Naive B cell (primary cell): ENCODE measurements around the gene SLC26A2. TPM values are rescaled to one million over a fixed set of nuclear protein-coding genes. Genes with fewer than 3 reads are reported as not detected.

Experiments used
- ATAC-seq, 2 donors: fragments of 150-1000 bp; cut with Tn5 transposase; 2 replicates each; pipeline ENCODE4 v1.10.0; 2021; ENCODE audit warnings: low read depth in 2 of 2, mild to moderate bottlenecking in 2 of 2, moderate library complexity in 2 of 2
- DNase-seq: peaks from one replicate; pipeline ENCODE4 v3.0.0; 2022
- H3K27ac Mint-ChIP-seq, 6 donors: one replicate each; pipeline ENCODE4 v1.8.0; 2020 to 2022; ENCODE audit warnings: mild to moderate bottlenecking in 6 of 6, mixed read lengths in 6 of 6, moderate library complexity in 5 of 6, inconsistent platforms in 2 of 6
- H3K27me3 Mint-ChIP-seq, 3 donors: one replicate each; pipeline ENCODE4 v1.8.0; 2021 to 2022; ENCODE audit warnings: mixed read lengths in 3 of 3, mild to moderate bottlenecking in 1 of 3
- H3K36me3 Mint-ChIP-seq, 2 donors: one replicate each; pipeline ENCODE4 v1.8.0; 2020 to 2022; ENCODE audit warnings: mixed read lengths in 2 of 2, inconsistent platforms in 1 of 2, mild to moderate bottlenecking in 1 of 2
- H3K4me1 Mint-ChIP-seq, 3 donors: one replicate each; pipeline ENCODE4 v1.8.0; 2020 to 2022; ENCODE audit warnings: mixed read lengths in 3 of 3, inconsistent platforms in 1 of 3, mild to moderate bottlenecking in 1 of 3, moderate library complexity in 1 of 3
- H3K4me3 Mint-ChIP-seq, 8 donors: one replicate each; pipeline ENCODE4 v1.8.0; 2020 to 2022; ENCODE audit warnings: mild to moderate bottlenecking in 8 of 8, mixed read lengths in 8 of 8, moderate library complexity in 8 of 8, inconsistent platforms in 2 of 8
- H3K9me3 Mint-ChIP-seq, 7 donors: one replicate each; pipeline ENCODE4 v1.8.0; 2020 to 2022; ENCODE audit warnings: mixed read lengths in 7 of 7, mild to moderate bottlenecking in 5 of 7, inconsistent platforms in 2 of 7, moderate library complexity in 1 of 7
- polyA plus RNA-seq, 6 donors: library from polyadenylated mRNA; unstranded; fragments of 300-500 nt; fragmentation: Illumina TruSeq; gene quantifications; one replicate each; pipeline ENCODE4 v1.2.3, GENCODE V29; 2021; ENCODE audit warnings: low read depth in 6 of 6

SLC26A2 gene
- 1 to 10 TPM; 1.4 to 4.1 (median 2.6) TPM for polyA plus RNA-seq

DNA sequence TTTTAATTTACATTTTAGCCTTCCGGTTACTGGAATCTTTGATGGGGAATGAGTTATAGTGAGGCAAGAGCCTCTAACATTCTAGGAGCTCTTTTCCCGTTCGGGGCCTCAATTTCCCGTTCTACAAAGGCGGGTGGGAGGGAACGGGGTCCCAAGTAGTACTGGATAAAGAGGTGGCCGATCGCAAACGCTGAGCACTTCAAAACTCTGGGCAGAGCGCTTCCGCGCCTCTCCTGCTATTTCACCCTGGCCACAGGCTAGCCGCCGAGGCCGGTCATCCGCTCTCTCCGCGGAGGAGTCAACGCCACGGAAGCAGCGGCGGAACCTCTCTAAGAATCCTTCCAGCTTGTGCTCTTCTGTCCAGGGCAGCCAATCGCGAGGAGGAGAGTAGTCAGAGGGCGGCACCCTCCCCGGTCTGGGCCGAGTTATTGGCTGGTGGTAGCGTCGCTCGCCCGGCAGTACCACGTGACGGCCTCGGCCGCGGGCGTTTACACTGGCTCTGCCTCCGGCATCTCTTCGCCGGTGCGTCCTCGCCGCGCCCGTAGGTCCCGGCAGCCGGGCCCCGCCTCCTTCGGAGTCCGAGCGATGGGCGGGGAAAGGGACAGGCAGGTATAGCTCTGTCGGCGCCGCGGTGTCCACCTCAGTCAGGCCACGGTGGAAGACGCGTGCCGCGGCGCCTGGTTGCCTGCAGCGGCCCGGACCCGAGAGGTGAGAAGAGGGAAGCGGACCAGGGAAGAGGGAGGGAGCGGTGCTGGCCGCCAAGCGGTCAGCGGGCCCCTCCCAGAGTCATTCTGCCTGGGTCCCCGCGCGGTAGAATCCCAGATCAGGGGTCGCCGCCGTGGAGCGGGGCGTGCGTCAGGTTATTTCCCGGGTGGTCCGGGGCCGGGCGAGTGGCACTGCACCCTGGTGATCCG is at the start of gene SLC26A2:
Gene SLC26A2 (plus strand): TSS at position 487 of the 914 bp plus-strand sequence. CDS start 16,895 bp downstream, outside the sequence.
- Mint-ChIP-seq H3K36me3 (no peaks in the 10 kb centered on the region), H3K9me3 (no peaks in the 10 kb centered on the region), H3K27me3 (no peaks in the 10 kb centered on the region), H3K4me3 (peak within 1 kb of the TSS; percentile 90 to 100 (median 97)), H3K4me1 (peaks cover 25 to 32% (median 32%) of the 10 kb centered on the region in 3 donors), H3K27ac (peak within 1 kb of the TSS; percentile 92 to 99 (median 98))
- DNase-seq (peak; percentile 91), ATAC-seq (peak; percentile 98 to 99)

- Mint-ChIP-seq H3K27ac (no peak overlapping the region), H3K9me3 (peaks cover 0 to 3% (median 0%) of the 10 kb centered on the region in 7 donors), H3K4me1 (peaks cover 4 to 7% (median 6%) of the 10 kb centered on the region in 3 donors), H3K4me3 (no peak overlapping the region), H3K36me3 (no peaks in the 10 kb centered on the region), H3K27me3 (peaks cover 4 to 25% (median 23%) of the 10 kb centered on the region in 3 donors)
- ATAC-seq = no peak
- no peak for DNase-seq
Observed at GRCh38 chr5:149911031-149911430, 49.5 kb upstream of the SLC26A2 start.

DNA sequence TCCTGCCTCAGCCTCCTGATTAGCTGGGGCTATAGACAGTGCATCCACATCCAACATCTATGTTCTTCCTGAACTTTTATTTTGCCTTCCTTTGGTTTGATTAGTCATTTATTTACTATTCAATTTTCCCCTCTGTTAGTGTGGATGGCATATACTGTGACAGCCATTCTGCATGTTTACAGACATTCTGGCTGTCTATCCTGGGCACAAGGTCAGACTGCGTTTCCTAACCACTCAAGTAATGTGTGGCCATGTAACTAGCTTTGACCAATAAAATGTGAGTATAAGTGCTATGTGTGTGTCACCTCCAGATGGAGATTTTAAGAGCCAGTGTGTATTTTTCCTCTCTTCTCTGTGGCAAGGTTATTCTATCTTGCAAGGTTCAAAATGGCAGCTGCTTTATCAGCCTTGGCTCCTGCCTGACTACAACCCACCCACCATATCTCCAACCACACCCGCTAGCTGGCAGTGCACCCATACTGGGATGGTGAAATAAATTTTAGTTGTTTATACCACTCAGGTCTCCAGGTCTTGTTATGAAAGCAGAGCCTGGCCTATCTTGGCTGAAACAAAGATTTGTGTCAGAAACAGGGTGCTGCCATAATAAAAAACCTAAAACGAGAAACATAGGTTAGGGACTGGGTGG is 48.2 kb upstream of the SLC26A2 start:
- Mint-ChIP-seq H3K4me3 (no peak overlapping the region), H3K27ac (peak overlapping the region in 1 of 6 donors; percentile 10), H3K36me3 (no peaks in the 10 kb centered on the region), H3K9me3 (peaks cover 0 to 3% (median 0%) of the 10 kb centered on the region in 7 donors), H3K27me3 (peaks cover 4 to 33% (median 25%) of the 10 kb centered on the region in 3 donors), H3K4me1 (peaks cover 4 to 7% (median 6%) of the 10 kb centered on the region in 3 donors)
- no peak for ATAC-seq
- no peak for DNase-seq

DNA sequence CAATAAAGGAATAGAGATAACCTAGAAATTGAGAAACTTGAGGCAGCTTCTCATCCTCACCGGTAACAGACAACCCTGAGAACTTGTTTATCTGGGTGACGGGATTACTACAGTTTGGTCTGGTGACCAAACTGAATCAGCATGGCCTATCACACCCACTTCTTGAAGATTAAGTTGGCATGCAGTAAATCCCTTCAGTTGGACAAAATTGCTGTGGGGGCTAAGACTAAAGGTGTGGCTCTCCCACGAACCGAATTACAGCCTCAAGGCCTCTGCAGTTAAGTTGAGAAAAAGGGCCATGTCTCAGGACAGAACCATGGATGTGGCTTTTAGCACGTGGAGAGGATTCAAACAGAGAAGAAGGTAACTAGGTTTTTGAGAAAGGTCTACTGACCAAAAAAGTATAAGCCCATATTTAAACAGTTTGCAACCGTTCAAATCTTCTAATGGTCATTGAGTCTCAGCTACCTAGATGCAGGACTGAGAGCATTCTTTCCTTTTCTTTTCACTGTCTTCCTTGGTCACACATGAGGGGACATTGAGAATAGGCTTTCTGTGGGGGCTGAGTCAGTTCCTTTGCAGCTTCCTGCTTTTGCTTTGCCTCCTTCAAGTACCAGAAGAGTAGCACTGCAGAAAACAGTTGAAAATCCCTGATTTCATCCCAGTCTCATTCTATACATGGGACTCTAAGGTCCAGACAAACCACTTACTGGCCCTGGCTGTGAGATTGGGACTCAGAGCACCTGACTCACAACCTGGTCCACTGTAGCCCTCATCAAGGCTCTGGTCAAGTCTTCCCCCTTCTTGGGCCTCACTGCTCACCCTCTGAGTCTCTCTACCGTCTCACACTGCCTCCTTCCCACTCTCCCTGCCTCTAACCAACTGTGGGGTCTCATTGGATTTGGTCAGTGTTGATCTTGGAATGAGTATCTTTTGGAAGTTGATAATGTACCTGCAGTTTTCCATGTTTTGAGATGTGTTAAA is 46.8 kb upstream of the SLC26A2 start:
- peaks cover 8 to 40% (median 19%) of the 10 kb centered on the region in 3 donors for H3K27me3 Mint-ChIP-seq
- peaks cover 0 to 3% (median 0%) of the 10 kb centered on the region in 7 donors for H3K9me3 Mint-ChIP-seq
- ATAC-seq (no peak), DNase-seq (no peak)
- peak overlapping the region in 1 of 6 donors; percentile 67 for H3K27ac Mint-ChIP-seq
- no peak overlapping the region for H3K4me3 Mint-ChIP-seq
- no peaks in the 10 kb centered on the region for H3K36me3 Mint-ChIP-seq
- peaks cover 4 to 7% (median 6%) of the 10 kb centered on the region in 3 donors for H3K4me1 Mint-ChIP-seq

- Mint-ChIP-seq H3K27me3 (peaks cover 5 to 35% (median 15%) of the 10 kb centered on the region in 3 donors), H3K4me1 (peaks cover 4 to 7% (median 6%) of the 10 kb centered on the region in 3 donors), H3K4me3 (no peak overlapping the region), H3K27ac (peak overlapping the region in 1 of 6 donors; percentile 40), H3K9me3 (peaks cover 0 to 3% (median 0%) of the 10 kb centered on the region in 7 donors), H3K36me3 (no peaks in the 10 kb centered on the region)
- DNase-seq (no peak), ATAC-seq (no peak)
Observed at GRCh38 chr5:149915392-149916260, 44.9 kb upstream of the SLC26A2 start.

DNA sequence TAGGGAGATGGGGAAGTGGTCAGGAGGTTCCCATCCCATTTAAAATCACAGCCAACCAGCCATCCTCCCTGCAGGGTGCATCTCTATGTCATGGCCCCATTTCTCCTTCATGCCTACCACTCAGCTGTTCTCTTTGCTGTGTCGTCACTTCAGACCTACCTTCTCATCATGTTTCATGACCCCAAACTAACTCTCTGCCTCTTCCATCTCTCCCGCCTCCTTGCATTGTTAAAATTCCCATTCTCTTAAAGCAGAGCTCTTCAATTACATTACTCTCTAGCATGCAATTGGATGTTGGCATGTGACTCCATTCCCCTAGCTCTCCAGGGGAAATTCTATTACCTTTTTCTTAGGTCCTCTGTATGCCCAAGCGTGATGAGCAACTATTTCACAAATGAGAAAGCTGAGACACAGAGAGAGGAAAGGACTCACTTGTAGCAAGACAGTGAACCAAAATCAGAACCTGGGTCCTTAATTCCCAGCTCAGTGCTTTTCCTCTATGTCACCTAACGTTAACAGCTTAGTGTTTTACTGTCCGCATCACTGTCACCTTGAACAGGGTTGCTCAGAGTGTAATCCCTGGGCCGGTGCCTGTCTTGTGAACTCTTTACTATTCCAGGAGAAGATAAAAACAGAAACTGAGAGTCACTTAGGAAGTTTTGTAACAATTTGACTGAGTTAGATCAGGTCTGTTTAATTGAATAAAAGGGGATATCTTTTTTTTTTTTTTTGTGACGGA is 44.1 kb upstream of the SLC26A2 start:
- ATAC-seq (no peak), DNase-seq (no peak)
- Mint-ChIP-seq H3K36me3 (no peaks in the 10 kb centered on the region), H3K9me3 (peaks cover 0 to 3% (median 0%) of the 10 kb centered on the region in 7 donors), H3K4me3 (no peak overlapping the region), H3K27ac (no peak overlapping the region), H3K4me1 (peaks cover 4 to 7% (median 6%) of the 10 kb centered on the region in 3 donors), H3K27me3 (peaks cover 5 to 44% (median 9%) of the 10 kb centered on the region in 3 donors)

DNA sequence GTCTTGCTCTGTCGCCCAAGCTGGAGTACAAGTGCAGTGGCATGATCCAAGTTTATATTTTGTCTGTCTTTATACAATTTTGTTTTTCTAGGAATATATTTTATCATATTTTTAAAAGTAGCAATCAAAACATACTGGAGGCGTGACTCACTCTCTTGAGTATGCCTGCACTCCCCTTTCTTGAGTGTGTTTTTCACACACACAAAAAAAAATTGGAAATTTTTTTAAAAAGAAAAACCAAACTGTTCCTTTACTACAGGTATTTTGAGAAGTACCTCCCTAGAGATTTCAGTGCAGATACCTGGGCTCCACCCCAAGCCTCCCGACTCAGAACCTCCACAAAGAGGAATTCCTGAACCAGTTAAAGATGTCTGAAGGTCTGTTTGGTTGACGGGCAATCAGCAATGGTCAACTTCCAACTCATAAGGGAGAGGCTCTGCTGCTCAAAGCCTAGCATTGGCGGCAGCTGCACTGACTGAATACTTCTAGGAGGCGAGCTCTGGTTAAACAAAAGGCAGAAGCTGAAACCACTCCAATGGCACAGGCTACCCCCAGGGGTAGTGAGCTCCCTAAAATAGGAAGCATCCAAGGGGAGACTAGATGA is 43.4 kb upstream of the SLC26A2 start:
- Mint-ChIP-seq H3K36me3 (no peaks in the 10 kb centered on the region), H3K27ac (no peak overlapping the region), H3K9me3 (peaks cover 0 to 2% (median 0%) of the 10 kb centered on the region in 7 donors), H3K27me3 (peaks cover 5 to 39% (median 7%) of the 10 kb centered on the region in 3 donors), H3K4me1 (peaks cover 4 to 7% (median 6%) of the 10 kb centered on the region in 3 donors), H3K4me3 (no peak overlapping the region)
- no peak for DNase-seq
- ATAC-seq = no peak

GRCh38 chr5:149921597-149921996 is 39.0 kb upstream of the SLC26A2 start:
- H3K4me1 Mint-ChIP-seq = no peaks in the 10 kb centered on the region
- no peaks in the 10 kb centered on the region for H3K9me3 Mint-ChIP-seq
- H3K27me3 Mint-ChIP-seq = peaks cover 2 to 26% (median 5%) of the 10 kb centered on the region in 3 donors
- ATAC-seq (no peak), DNase-seq (no peak)
- no peaks in the 10 kb centered on the region for H3K36me3 Mint-ChIP-seq
- H3K27ac Mint-ChIP-seq = no peak overlapping the region
- H3K4me3 Mint-ChIP-seq = no peak overlapping the region

GRCh38 chr5:149922950-149923349 is 37.6 kb upstream of the SLC26A2 start:
- H3K27ac Mint-ChIP-seq = no peak overlapping the region
- H3K9me3 Mint-ChIP-seq = no peaks in the 10 kb centered on the region
- no peak for ATAC-seq
- peaks cover 0 to 21% (median 3%) of the 10 kb centered on the region in 3 donors for H3K27me3 Mint-ChIP-seq
- no peaks in the 10 kb centered on the region for H3K4me1 Mint-ChIP-seq
- no peaks in the 10 kb centered on the region for H3K36me3 Mint-ChIP-seq
- H3K4me3 Mint-ChIP-seq = no peak overlapping the region
- DNase-seq = no peak

DNA sequence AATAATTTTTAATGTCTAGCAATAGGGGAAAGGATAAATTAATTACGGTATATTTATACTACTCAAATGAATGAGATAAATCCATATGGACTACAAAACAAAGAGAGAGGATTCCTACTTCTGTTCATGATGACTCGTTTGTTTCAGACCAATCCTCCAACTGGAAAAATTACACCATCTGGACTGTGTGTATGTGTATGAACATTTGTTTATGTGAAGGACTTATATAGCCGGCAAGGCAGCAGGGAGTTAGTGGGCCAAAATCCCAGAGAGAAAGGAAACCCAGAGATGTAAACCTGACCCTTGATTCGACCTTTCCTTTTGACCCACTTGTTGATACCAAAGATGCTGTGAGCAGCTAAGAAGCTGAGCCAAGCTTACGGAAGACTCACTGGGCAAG is 36.1 kb upstream of the SLC26A2 start:
- no peak for ATAC-seq

GRCh38 chr5:149930043-149930748 is 30.4 kb upstream of the SLC26A2 start:
- Mint-ChIP-seq H3K27ac (no peak overlapping the region), H3K4me3 (no peak overlapping the region), H3K27me3 (peaks cover 16 to 38% (median 28%) of the 10 kb centered on the region in 3 donors), H3K9me3 (no peaks in the 10 kb centered on the region), H3K4me1 (no peaks in the 10 kb centered on the region), H3K36me3 (no peaks in the 10 kb centered on the region)
- DNase-seq (no peak), ATAC-seq (no peak)

More for the DNA sequence above, 36.1 kb upstream of the SLC26A2 start:
- Mint-ChIP-seq H3K4me3 (peak overlapping the region in 1 of 8 donors; percentile 18), H3K27ac (no peak overlapping the region), H3K36me3 (no peaks in the 10 kb centered on the region), H3K9me3 (no peaks in the 10 kb centered on the region), H3K4me1 (no peaks in the 10 kb centered on the region), H3K27me3 (peaks cover 5 to 24% (median 7%) of the 10 kb centered on the region in 3 donors)
- DNase-seq = no peak
